ENCODE results near the gene NR2C2.

Gene NR2C2

DNA sequence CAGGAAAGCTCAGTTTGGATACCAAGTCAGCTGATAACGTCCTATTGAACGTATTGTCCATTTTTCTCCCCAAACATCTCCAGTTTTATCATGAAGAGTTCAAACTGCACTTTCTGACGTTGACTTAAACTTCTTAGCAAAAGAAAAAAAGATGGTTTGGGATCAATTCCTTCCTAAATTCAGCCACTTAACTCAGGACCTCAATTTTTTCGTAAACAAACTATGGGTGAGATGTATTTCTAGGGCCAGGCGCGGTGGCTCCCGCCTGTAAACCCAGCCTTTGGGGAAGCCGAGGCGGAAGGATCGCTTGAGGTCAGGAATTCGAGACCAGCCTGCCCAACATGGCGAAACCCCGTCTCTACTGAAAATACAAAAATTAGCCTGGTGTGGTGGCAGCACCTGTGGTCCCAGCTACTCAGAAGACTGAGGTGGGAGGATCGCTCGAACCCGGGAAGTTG is 118.2 kb downstream of the NR2C2 start:
- TF ChIP-seq FOXP2 (optimal IDR thresholded peaks at IDR 0.05; ENCODE audit: borderline replicate concordance, extremely low read depth, extremely low read length, insufficient read depth) (no peak), SIN3A (IDR thresholded peaks at IDR 0.05; ENCODE audit: borderline replicate concordance, insufficient read depth, low read length) (no peak), TAF1 (IDR thresholded peaks at IDR 0.05; ENCODE audit: borderline replicate concordance, insufficient read depth, low read length) (no peak), POLR2AphosphoS5 (IDR thresholded peaks at IDR 0.05; ENCODE audit: low read depth, low read length) (no peak)
- TF ChIP-seq, protein P1, sequence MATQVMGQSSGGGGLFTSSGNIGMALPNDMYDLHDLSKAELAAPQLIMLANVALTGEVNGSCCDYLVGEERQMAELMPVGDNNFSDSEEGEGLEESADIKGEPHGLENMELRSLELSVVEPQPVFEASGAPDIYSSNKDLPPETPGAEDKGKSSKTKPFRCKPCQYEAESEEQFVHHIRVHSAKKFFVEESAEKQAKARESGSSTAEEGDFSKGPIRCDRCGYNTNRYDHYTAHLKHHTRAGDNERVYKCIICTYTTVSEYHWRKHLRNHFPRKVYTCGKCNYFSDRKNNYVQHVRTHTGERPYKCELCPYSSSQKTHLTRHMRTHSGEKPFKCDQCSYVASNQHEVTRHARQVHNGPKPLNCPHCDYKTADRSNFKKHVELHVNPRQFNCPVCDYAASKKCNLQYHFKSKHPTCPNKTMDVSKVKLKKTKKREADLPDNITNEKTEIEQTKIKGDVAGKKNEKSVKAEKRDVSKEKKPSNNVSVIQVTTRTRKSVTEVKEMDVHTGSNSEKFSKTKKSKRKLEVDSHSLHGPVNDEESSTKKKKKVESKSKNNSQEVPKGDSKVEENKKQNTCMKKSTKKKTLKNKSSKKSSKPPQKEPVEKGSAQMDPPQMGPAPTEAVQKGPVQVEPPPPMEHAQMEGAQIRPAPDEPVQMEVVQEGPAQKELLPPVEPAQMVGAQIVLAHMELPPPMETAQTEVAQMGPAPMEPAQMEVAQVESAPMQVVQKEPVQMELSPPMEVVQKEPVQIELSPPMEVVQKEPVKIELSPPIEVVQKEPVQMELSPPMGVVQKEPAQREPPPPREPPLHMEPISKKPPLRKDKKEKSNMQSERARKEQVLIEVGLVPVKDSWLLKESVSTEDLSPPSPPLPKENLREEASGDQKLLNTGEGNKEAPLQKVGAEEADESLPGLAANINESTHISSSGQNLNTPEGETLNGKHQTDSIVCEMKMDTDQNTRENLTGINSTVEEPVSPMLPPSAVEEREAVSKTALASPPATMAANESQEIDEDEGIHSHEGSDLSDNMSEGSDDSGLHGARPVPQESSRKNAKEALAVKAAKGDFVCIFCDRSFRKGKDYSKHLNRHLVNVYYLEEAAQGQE (IDR thresholded peaks at IDR 0.05; ENCODE audit: insufficient read depth in 1 of 2, low read depth in 2 of 2, low read length in 2 of 2), result no peak

- TF ChIP-seq POLR2AphosphoS5 (IDR thresholded peaks at IDR 0.05; ENCODE audit: low read depth, low read length), result no peak
- TF ChIP-seq, protein P1 (IDR thresholded peaks at IDR 0.05; ENCODE audit: insufficient read depth in 1 of 2, low read depth in 2 of 2, low read length in 2 of 2), result no peak
- no peak for TF ChIP-seq TAF1 (IDR thresholded peaks at IDR 0.05; ENCODE audit: borderline replicate concordance, insufficient read depth, low read length)
These were observed 119.1 kb downstream of the NR2C2 start for GRCh38 chr3:15066467-15066866.

- TF ChIP-seq POLR2AphosphoS5 (IDR thresholded peaks at IDR 0.05; ENCODE audit: low read depth, low read length) (no peak), SIN3A (IDR thresholded peaks at IDR 0.05; ENCODE audit: borderline replicate concordance, insufficient read depth, low read length) (no peak), FOXP2 (optimal IDR thresholded peaks at IDR 0.05; ENCODE audit: borderline replicate concordance, extremely low read depth, extremely low read length, insufficient read depth) (no peak), TAF1 (IDR thresholded peaks at IDR 0.05; ENCODE audit: borderline replicate concordance, insufficient read depth, low read length) (no peak)
- TF ChIP-seq, protein P1 (IDR thresholded peaks at IDR 0.05; ENCODE audit: insufficient read depth in 1 of 2, low read depth in 2 of 2, low read length in 2 of 2), result no peak
These were observed 122.1 kb downstream of the NR2C2 start for GRCh38 chr3:15069441-15069840.

DNA sequence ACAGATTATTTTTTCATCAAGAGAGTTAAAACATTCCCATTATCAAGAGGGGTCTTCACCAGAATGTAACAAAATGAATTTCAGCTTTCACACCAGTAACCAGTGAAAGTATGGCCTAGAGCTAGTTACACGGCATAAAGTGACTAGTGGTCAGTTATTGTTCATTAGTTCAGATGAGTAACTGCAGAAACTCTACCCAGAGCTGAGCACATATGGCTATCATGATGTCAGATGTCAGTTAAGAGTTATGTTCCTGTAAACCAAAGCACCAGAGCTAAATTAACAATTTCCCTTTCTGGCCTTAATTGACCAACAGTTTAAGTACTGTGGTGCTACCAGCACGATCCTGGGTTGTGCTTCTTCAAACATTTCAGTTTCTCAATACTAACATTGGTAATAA is 124.3 kb downstream of the NR2C2 start:
- TF ChIP-seq POLR2AphosphoS5 (IDR thresholded peaks at IDR 0.05; ENCODE audit: low read depth, low read length) (no peak), SIN3A (IDR thresholded peaks at IDR 0.05; ENCODE audit: borderline replicate concordance, insufficient read depth, low read length) (no peak), FOXP2 (optimal IDR thresholded peaks at IDR 0.05; ENCODE audit: borderline replicate concordance, extremely low read depth, extremely low read length, insufficient read depth) (no peak), TAF1 (IDR thresholded peaks at IDR 0.05; ENCODE audit: borderline replicate concordance, insufficient read depth, low read length) (no peak)
- TF ChIP-seq, protein P1 (IDR thresholded peaks at IDR 0.05; ENCODE audit: insufficient read depth in 1 of 2, low read depth in 2 of 2, low read length in 2 of 2), result no peak

DNA sequence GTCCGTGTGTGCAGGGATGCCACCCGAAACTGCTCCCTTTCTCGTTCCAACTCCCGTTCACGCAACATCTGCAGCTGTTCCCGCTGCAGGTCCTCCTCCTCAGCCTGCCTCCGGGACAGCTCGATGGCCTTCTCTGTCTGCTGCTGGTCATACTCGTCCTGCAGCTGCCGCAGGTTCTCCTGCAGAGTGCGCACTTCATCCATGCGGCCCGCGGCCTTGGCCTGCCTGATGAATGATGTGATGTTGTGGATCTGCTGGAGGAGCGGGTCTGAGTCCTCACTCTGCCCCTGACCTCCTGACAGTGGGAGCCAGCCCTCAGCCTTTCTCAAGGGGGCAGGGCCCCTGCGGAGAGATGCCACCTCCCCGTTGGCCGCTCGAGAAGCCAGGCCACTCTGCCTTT is 127.1 kb downstream of the NR2C2 start:
- TF ChIP-seq TAF1 (IDR thresholded peaks at IDR 0.05; ENCODE audit: borderline replicate concordance, insufficient read depth, low read length) (no peak), FOXP2 (optimal IDR thresholded peaks at IDR 0.05; ENCODE audit: borderline replicate concordance, extremely low read depth, extremely low read length, insufficient read depth) (no peak), SIN3A (IDR thresholded peaks at IDR 0.05; ENCODE audit: borderline replicate concordance, insufficient read depth, low read length) (no peak), POLR2AphosphoS5 (IDR thresholded peaks at IDR 0.05; ENCODE audit: low read depth, low read length) (no peak)
- TF ChIP-seq, protein P1 (IDR thresholded peaks at IDR 0.05; ENCODE audit: insufficient read depth in 1 of 2, low read depth in 2 of 2, low read length in 2 of 2), result no peak
